ENCODE measurements around the gene NPY1R.

Gene NPY1R

DNA sequence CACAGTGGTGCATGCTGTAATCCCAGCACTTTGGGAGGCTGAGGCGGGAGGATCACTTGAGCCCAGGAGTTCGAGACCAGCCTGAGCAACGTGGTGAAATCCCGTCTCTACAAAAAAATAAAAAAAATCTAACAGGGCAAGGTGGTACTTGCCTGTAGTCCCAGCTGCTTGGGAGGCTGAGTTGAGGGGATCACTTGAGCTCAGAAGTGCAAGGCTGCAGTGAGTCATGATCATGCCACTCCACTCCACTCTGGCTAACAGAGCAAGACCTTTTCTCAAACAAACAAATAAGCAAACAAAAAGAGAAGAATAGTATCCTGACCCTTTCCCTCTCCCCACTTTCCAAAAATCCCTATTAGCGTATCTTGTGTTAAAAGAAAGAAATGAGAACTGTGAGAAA is 52.7 kb downstream of the NPY1R start:
- DNase-seq (ENCODE audit: low spot score) = no peak

DNA sequence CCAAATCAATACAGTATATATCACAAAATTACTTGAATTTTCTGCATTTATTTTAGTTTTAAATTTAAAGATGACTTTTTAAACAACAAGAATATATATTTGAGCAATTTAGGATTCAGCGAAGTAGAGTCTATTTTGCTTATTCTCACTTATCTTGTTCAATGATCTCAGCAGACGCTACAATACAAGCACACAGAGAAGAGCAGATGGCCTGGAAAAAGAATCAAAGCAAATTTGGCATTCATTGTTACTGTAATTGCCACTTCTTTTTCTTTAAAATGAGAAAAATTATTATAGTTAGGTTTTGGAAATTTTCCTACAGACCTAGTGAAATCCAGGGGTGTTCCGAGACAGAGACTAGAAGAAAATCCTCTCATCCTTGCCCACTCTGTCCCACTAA is 57.5 kb downstream of the NPY1R start:
- DNase-seq (ENCODE audit: low spot score) = no peak

All from AG08396 (cell line).